ENCODE data around the gene CSNK2A1. TPM values are rescaled to one million over a fixed set of nuclear protein-coding genes. Genes with fewer than 3 reads are reported as not detected.
A peak's percentile ranks its signal among the peaks of the same experiment; 100 is the strongest.

The CSNK2A1 gene
- total and polyA plus RNA-seq, 2 donors (not counting 1 experiment from before 2014, with no cell fraction given) = 28.3 to 125 TPM

GRCh38 chr20:431012-431904 lies 112.3 kb downstream of the CSNK2A1 start:
- Histone ChIP-seq H3K4me1 (ENCODE audit: control insufficient read depth in 2 of 2, insufficient read depth in 2 of 2, low read length in 2 of 2) (peaks cover 10 to 23% of the 10 kb centered on the region in 2 donors), H3K36me3 (replicated peaks in 1 of 2; ENCODE audit: control extremely low read depth in 1 of 2, control insufficient read depth in 1 of 2, extremely low read depth in 1 of 2, insufficient read depth in 2 of 2, low read length in 1 of 2) (peaks cover 0 to 57% of the 10 kb centered on the region in 2 experiments), H3K79me2 (ENCODE audit: control insufficient read depth, insufficient read depth, low read length) (peaks cover 3% of the 10 kb centered on the region), H2AFZ (ENCODE audit: insufficient read depth, low read depth, low read length, poor library complexity, severe bottlenecking) (no peak overlapping the region), H3K9me3 (ENCODE audit: control extremely low read depth in 1 of 3, control insufficient read depth in 2 of 3, insufficient read depth in 1 of 3, low read length in 2 of 3) (no peaks in the 10 kb centered on the region), H3K4me3 (ENCODE audit: control extremely low read depth in 1 of 5, extremely low read depth in 1 of 5, insufficient read depth in 1 of 5, low read depth in 2 of 5, low read length in 4 of 5) (no peak overlapping the region), H4K20me1 (ENCODE audit: control insufficient read depth, insufficient read depth, low read length, poor library complexity, severe bottlenecking) (no peaks in the 10 kb centered on the region), H3K4me2 (replicated peaks; ENCODE audit: low read depth, low read length, poor library complexity, severe bottlenecking) (no peak overlapping the region), H3K27ac (ENCODE audit: low read length in 2 of 2) (no peak overlapping the region), H3K27me3 (replicated peaks in 1 of 4; ENCODE audit: control extremely low read depth in 1 of 4, control insufficient read depth in 3 of 4, insufficient read depth in 4 of 4, low read length in 3 of 4) (no peaks in the 10 kb centered on the region), H3K9ac (ENCODE audit: low read length) (no peak overlapping the region)
- DNase-seq (peak; percentile 30), ATAC-seq (ENCODE audit: low read depth) (no peak)
- Mint-ChIP-seq H3K27ac (peak overlapping the region; percentile 73), H3K4me3 (no peak overlapping the region), H3K9me3 (ENCODE audit: insufficient read depth) (no peaks in the 10 kb centered on the region), H3K4me1 (peaks cover 35% of the 10 kb centered on the region), H3K27me3 (no peaks in the 10 kb centered on the region)
- 87% methylated on average over 17 of the region's 17 CpGs for WGBS (ENCODE audit: insufficient coverage)
- POLR2A ChIA-PET = interaction anchor here (0.5 kb wide), 1 partner anchor 16 kb away, joined by 7 read pairs; no protein-coding TSS in a partner anchor
- no peak for TF ChIP-seq CTCF (IDR thresholded peaks at IDR 0.05)
- no peak for TF ChIP-seq EZH2 (IDR thresholded peaks at IDR 0.05; ENCODE audit: borderline replicate concordance, insufficient read depth, low read depth, low read length, poor library complexity, severe bottlenecking)
- intact Hi-C loops (cut with micrococcal nuclease) = loop anchor here (1.0 kb wide), 1 partner anchor 77 kb away; no protein-coding TSS in a partner anchor
- CTCF ChIA-PET = interaction anchor here (0.6 to 1.2 kb wide), 5 partner anchors 24 to 77 kb away, joined by 3 to 9 read pairs (median 4); no protein-coding TSS in a partner anchor
